GM08714 (cell line): ENCODE data around the gene C9orf50.
"Not testable (repeated sequence)": the region's sequence is repeated elsewhere in the genome, so short reads cannot be mapped to it uniquely, and the experiment has no call there.

Experiments
- H3K4me3 ChIP-seq: fragments of 200-500 bp; sonication (Bioruptor generic); 2 replicates; pipeline ENCODE4 v1.5.1; 2014; ENCODE audit warnings: mild to moderate bottlenecking, low read length, inconsistent platforms
- ZNF274 ChIP-seq: IDR thresholded peaks from 2 replicates; pipeline ENCODE4 v1.6.1; 2012; ENCODE audit warnings: mild to moderate bottlenecking, low read depth, low read length

C9orf50 gene, protein sequence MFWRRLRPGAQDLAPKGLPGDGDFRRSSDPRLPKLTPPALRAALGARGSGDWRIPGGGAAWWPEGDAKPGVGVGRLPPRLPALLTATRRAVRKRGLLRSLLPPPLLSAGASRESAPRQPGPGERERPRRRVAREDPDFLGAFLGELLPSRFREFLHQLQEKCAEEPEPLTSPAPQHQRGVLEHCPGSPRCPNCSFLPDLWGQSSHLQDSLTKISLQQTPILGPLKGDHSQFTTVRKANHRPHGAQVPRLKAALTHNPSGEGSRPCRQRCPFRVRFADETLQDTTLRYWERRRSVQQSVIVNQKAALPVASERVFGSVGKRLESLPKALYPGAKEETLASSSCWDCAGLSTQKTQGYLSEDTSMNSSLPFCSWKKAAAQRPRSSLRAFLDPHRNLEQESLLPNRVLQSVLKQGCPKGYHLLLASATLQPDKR

DNA sequence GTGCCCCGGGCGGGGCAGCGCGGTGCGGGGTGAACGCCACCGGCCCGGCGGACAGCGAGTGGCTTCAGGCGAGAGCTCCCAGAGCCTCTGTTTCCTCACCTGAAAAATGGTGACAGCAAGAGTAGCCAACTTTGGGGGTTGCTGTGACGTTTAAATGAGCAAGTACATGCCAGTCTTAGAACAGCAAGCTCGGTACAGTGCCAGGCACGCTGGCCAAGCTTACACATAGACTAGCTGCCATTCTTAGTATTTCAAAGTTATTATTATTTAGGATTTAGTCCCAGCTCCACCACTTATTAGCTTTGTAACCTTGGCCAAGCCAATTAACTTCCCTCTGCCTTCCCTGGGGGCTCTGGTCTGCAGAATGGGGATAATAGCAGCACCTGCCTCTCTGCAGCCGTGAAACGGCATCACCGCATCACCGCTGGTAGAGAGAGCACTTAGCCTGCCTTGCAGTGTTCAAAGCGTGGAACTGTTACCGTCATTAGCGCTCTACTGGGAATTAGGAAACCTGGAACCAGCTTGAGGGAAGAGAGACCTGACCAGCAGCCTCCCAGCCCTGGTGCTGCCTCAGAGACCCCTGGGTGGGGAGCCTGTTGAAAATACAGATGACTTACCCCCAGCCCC is at the start of gene C9orf50:
Gene C9orf50 (minus strand): TSS at position 433 of the 627 bp plus-strand sequence. CDS start 527 bp downstream, outside the sequence.
- TF ChIP-seq ZNF274: no peak
- H3K4me3 ChIP-seq: peak within 1 kb of the TSS; percentile 10; the same call in 1 of the 2 replicates

DNA sequence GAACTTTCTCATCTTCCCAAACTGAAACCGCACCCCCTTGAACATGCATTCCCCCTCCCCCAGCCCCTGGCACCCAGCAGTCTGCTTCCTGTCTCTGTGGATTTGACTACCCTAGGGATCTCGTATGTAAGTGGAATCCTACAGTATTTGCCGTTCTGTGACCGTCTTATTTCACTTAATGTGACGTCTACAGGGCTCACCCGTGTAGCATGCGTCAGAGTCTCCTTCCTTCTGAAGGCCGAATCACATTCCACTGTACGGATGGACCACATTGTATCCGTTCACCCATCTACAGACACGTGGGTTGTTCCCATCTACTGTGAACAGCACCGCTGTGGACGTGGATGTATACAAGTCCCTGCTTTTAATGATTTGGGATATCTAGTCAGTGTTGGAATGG is 49.0 kb upstream of the C9orf50 start:
- no peak for TF ChIP-seq ZNF274
- H3K4me3 ChIP-seq: no peak overlapping the region

DNA sequence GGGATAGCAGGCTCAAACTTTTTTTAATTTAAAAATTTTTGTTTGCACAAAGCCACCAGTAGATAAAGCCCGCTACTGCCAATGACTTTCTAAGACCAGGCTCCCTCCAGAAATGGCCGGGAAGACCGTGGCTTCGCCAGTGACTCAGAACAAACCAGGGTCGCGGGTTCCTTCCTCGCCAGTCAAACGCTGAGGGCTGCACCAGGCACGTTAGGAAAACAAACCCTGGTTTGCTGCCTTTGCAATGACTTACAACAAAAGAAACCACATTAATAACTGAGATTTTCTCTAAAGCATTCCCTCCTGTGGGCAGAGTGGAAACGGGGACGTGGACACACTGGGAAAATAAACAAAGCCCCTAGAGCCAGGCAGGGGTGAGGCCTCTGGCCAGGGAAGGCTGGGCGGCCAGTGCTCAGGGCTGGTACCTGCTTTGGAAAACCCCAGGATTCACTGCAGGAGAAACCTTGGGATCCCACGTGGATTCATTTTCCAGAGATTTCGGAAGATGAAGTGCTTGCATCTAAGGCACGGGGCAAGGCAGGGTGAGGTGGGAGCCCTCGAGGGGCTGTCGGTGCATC is 48.3 kb upstream of the C9orf50 start:
- TF ChIP-seq ZNF274: no peak
- H3K4me3 ChIP-seq: no peak overlapping the region

DNA sequence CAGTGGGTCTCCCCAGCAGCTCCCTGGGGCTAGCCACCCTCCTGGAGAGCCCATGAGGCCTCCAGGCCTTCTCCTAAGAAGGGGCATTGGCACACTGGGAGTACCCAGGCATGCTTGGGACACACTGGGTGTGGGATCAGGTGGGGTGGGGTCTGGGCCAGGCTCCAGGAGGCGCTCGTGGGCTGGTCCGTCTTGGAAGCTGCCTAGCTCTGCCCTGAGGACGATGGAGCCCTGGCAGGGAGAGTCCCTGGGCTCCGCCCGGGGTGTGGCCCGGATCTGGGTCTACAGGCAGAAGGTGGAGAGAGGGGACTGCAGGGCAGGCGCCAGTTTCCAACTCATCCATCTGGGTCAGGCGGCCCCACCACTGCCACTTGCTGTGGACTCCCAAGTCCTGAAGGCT is 46.9 kb upstream of the C9orf50 start:
- H3K4me3 ChIP-seq: no peak overlapping the region
- no peak for TF ChIP-seq ZNF274

DNA sequence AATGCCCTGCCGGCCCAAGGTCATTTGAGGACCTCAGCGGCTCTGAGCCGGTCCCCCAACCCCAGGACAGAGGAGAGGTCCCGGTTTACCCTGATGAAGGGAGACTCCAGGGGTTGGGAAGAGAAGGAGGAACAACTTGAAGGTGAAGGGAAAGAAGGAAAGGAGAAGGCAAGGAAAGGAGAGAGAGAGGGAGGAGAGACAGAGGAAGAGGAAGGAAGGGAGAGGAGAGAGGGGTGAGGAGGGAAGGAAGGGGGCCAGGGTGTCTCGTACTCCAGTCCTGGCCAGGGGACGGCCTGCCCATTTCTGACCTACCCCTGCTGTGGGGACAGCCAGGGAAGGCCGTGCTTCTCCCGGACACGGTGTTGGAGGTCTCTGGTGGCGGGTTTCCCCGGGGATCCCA is 46.5 kb upstream of the C9orf50 start:
- H3K4me3 ChIP-seq: no peak overlapping the region
- no peak for TF ChIP-seq ZNF274

DNA sequence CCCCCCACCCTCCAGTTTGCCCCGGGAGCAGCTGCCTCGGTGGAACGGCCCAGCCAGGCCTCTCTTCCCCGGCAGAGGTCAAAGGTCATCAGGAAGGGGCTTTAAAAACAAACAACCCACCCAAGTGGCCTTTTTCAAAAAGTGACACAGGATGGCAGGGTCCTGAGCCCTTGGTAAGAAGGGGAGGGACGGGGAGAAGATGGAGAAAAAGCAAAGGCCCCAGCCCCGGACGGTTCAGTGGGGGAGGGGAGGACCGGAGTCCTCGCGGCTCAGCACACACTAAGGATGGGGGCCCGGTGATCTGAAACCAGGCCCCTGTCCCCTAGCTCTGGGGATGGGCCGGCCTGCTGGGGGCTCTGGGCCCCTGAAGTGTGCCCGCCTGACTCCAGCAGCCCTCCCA is 45.7 kb upstream of the C9orf50 start:
- TF ChIP-seq ZNF274: no peak
- H3K4me3 ChIP-seq: no peak overlapping the region

DNA sequence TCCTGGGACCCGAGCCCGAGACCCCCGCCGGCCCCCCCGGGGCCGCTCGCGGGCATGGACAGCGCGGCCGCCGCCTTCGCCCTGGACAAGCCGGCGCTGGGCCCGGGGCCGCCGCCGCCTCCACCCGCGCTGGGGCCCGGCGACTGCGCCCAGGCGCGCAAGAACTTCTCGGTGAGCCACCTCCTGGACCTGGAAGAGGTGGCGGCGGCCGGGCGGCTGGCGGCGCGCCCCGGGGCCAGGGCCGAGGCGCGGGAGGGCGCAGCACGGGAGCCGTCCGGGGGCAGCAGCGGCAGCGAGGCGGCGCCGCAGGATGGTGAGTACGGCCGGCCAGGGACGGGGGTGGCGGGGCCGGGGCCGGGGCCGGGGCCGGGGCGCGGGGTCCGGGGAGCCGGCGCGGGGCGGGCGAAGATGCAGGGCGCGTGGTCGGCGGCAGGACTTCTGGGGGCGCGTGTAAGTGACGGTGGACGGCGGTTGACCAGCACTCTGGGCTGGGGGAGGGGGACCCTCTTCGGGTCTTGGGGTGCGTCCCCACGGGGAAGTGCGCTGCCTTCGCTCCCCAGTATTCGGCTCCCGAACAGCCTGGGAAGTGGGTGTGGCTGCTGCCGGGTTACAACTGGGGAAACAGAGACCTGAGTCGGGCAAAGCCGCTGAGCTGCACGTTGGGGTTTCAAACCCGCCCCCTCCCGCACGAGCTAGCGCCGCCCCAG is 45.1 kb upstream of the C9orf50 start:
- no peak for TF ChIP-seq ZNF274
- no peak overlapping the region for H3K4me3 ChIP-seq

DNA sequence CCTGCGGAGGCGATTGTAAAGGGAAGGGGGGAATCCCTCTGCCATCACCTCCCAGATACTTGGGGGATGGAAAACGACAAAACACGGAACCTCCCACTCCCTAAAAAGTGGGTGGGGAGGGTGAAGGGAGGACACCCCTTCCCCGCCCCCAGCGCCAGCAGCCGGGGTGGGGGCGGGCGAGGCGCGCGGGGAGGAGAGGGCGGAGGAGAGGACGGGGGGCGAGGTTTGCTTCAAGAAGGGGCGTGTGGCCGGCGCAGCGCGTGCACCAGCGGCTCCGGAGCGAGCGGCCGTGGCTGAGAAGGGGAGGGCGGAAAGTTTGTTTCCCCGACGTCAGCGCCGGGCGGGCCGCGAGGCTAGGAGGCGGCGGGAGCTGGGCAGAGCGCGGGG is 44.5 kb upstream of the C9orf50 start, which contains the start of gene PRRX2:
Gene PRRX2 (plus strand): TSS at position 259 of the 387 bp plus-strand sequence. CDS start 221 bp downstream, outside the sequence.
- H3K4me3 ChIP-seq: no peak within 1 kb of the TSS
- TF ChIP-seq ZNF274: no peak

DNA sequence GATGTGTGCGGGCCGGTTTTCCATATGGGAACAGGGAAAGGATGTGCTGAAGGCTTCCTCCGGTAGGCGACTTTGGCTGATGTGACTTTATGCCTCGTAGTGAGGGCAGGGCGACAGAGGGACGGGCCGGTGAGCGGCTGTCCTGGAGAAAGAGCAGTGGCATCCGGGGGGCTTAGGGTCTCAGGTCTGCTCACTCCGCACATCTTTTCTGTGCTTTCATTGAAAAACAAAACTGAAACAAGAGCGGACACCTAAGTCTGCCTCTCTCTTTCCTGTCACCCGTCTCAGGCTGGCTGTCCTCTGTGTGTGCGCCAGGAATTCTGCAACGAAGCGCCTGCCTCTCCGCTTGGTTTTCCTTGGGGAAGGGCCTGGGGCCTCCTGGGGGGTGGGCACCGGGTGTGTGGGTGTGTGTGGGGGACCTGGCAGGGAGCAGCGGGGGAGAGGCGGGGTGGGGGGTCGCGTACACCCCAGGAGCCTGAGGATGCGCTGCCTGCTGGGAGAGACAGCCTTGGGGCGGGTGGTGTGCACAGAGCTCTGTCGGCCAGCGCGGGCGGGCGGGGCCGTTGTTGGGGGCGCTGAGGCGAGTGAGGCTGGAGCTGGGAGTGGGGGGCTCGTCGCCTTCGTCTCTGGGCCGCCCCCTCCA is 44.0 kb upstream of the C9orf50 start:
- H3K4me3 ChIP-seq: no peak overlapping the region
- no peak for TF ChIP-seq ZNF274

DNA sequence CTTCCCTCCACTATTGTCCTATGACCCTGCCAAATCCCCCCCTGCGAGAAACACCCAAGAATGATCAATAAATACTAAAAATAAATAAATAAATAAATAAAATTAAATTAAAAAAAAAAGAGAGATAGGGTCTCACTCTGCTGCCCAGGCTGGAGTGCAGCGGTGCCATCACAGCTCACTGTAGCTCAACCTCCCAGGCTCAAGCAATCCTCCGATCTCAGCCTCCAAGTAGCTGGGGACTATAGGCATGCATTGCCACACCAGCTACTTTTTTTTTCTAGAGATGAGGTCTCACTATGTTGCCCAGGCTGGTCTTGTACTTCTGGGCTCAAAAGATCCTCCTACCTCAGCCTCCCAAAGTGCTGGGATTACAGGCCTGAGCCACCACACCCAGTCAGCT is 41.3 kb upstream of the C9orf50 start:
- not testable (repeated sequence) for H3K4me3 ChIP-seq

DNA sequence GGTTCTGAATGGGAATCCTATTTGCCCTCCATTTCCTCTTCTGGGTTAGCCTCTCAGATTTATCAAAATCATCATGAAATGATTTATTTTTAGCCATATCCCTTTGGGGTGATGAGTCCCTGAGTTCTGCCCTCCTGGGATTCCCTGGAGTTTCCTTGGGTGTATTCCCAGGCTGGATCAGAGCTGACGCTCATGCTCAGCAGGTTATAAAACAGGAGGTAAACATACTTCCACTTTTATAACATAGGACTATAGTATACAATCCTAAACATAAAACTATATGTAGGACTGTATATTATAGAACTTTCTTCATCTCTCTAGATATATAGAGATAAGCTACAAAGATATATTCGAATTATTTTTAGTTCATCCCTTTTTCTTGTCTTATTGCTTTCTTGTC is 40.1 kb upstream of the C9orf50 start:
- H3K4me3 ChIP-seq: no peak overlapping the region
- no peak for TF ChIP-seq ZNF274

DNA sequence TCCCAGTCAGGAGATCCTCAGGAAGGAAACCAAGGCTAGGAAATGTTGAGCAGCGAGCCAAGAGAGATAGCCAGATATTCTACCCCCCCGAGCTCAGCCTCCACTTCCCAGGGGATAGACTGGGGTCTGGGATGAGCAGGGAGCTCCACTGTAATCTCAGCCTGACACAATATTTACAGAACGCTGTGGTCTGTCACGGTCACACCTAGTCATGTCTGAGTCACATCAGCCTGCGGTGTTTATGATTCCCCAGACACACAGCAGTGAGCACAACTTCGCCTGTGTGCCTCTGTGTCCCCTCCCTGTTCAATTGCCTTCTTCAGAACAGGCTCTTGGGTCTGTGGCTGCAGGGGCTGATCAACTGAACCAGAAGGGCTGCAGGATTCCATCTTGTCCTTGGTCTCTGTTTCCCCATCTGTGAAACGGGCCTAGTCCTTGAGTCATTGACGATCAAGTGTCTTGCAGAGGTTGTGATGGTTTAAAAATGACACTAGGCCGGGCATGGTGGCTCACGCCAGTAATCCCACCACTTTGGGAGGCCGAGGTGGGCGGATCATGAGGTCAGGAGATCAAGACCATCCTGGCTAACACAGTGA is 36.0 kb upstream of the C9orf50 start:
- no peak overlapping the region for H3K4me3 ChIP-seq
- no peak for TF ChIP-seq ZNF274

DNA sequence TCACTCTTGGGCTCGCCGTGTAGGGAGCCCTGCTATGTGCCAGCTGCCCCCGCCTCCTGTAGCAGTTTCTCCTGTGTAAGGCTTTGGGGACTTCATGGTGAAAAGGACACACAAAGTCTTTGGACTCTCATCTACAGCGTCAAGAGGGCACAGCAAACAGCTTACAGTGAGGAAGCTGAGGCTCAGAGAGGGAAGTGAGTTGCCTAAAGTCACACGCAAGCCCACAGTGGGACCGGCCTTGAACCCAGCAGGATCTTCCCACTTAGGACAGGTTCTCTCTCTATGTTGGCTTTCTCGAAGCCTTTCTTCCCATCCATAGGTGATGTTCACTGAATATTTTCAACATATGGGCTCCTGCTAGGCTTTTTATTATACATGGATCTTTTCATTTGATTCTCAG is 34.8 kb upstream of the C9orf50 start:
- no peak overlapping the region for H3K4me3 ChIP-seq
- no peak for TF ChIP-seq ZNF274

DNA sequence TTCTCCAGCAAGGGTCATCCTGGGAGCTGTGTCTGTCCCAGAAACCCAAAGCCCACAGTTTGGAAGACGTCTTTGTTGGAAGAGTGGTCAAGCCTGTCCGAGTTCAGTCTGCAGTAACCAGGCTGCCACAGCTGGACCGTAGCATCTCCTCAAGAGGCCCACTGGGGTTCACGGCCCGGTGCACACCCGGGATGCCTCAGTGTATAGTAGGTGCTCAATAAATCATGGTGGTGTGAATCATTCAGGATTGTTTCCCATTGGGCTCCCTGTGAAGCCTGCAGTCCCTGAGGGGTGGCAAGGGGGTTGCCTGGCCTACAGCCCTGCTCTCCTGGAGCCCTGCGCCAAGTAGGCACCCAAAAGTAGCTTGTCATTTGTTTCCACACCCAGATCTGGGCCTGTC is 34.3 kb upstream of the C9orf50 start:
- no peak overlapping the region for H3K4me3 ChIP-seq
- no peak for TF ChIP-seq ZNF274
